GM21360 (cell line): Measurements from ENCODE around the gene PRAC1.

Experiments
- ATAC-seq: cut with Tn5 transposase; IDR thresholded peaks from one replicate; pipeline ENCODE4 v1.9.1; 2021; ENCODE audit warnings: mild to moderate bottlenecking, moderate library complexity; ENCODE audit not compliant: unreplicated experiment

PRAC1 gene

GRCh38 chr17:48711128-48711527, 11.2 kb downstream of the PRAC1 start:
- ATAC-seq: no peak

GRCh38 chr17:48704361-48705248, 17.7 kb downstream of the PRAC1 start:
- ATAC-seq: no peak

DNA sequence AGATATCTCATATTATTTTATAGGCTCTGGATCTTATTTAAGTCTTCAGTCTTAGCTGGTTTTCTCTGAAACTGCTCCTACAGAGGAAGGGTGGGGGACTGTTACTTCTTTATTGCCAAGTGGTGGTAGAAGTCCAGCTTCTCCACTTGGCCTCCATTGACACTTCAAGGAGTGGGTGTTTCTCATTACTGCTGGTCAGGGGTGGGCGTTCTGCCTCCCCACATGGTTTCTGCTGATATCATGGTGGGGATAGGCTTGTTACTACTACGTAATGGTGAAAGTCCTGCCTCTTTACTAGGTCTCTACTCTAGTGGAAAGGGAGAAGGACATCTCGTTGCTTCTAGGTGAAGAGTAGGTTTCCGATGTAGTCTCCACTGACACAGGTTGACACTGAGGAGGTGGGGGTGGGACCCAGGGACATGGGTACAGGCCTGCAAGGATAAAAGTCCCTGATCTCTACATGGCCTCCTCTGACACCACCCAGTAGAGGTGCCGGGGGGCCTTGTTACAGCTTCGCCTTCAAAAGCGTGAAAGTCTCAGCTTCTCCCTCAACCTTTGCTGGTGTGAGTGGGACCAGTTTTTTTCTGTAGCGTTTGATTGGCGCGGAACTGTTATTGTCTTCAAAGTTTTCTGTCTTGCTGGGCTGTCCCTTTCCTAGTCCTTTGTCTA, 20.3 kb downstream of the PRAC1 start:
- no peak for ATAC-seq

DNA sequence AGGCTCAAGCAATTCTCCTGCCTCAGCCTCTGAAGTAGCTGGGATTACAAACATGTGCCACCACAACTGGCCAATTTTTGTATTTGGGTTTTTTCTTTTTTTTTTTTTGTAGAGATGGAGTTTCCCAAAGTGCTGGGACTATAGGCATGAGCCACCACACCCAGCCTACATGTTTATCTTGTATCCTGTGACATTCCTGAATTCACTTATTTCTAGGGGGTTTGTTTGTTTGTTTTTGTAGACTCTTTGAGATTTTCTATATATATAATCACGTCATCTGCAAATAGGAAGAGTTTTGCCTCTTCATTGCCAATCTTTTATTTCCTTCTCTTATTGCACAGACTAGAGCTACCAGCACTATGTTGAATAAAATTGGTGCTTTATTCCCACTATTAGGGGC, 29.1 kb downstream of the PRAC1 start:
- no peak for ATAC-seq

- no peak for ATAC-seq
These were observed 30.3 kb downstream of the PRAC1 start for GRCh38 chr17:48692049-48692448.

GRCh38 chr17:48690655-48691054, 31.7 kb downstream of the PRAC1 start:
- ATAC-seq: no peak

DNA sequence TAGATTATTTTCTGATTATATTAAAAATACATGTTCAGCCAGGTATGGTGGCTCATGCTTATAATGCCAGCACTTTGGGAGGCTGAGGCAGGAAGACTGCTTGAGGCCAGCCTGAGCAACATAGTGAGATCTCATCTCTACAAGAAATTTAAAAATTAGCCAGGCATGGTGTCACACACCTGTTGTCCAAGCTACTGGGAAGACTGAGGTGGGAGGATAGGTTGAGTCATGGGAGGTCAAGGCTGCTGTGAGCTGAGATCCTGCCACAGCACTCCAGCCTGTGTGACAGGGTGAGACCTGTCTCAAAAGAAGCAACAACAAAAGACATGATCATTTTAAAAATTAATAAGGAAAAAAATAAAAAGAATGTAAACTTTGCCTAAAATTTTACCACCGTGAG, 40.7 kb downstream of the PRAC1 start:
- no peak for ATAC-seq

DNA sequence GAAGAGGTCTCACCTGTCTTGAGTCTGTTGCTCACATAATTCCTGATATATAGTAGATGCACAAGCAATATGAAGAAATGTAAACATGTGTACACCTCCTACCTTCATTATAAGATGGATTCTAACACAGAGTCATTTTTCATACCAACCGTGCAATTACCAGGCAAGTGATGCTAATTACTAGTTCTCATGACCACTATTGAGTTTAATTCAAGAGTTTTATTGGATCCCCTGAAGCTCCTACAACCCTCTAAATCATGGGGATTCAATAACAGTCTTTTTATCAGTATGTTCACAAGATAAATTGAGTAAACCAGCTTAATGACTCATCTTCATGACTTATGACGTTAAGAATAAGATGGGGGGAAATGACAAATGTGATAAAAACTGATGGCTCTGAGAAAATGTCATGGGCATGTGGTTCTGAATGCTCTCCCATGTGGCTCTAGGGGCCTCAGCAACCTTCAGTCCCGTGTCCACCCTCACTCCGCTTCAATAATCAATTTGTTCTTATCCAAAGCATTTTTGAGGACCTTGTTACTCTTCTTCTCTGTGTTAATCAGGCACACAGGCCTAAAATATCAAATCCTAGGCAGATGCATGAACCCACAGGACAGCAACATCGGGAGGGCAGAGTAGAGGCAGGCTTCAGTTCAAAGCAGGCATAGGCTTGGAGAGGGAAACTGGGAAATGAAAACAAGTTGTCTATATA, 42.8 kb downstream of the PRAC1 start:
- ATAC-seq: no peak

DNA sequence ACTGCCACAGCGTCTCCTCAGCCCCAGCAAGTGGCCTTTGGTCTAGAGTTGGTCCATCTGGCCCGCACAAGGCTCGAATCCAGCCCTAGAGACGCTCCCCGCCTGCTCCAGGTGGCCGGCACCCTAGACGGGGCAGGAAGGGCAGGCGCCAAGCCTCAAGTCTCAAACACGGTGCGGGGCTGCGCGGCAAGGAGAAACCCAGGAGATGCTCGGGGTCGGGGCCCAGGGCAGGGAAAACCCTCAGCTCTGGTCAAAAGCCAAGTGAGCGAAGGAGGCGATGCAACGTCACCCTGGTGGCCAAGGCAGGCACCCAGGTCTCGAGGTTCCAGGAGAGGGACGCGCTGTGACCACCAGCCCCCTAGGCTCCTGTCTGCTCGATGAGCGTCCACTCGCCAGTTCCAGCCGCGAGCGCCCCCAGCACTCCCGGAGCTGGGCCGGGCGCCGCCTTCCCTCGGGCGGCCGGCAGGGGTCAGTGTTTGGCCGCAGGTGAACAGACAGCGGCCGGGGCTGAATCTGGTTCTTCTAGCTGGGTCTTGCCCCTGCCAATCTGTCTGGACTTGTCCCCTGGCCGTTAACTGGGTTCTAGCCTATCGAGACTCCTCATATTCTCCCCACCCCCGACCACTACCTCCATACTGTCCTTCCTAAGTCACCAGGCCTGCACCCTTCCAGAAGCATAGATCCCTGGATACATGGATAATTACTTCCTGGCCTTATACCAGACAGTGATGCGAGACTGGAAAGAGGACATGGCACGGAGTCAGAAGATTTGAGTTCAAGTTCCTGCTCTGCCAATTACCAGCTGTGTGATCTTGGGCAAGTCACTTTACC, 44.0 kb downstream of the PRAC1 start:
- ATAC-seq: no peak

- no peak for ATAC-seq
These were observed 45.3 kb downstream of the PRAC1 start for GRCh38 chr17:48676963-48677558.

GRCh38 chr17:48672340-48672739, 50.0 kb downstream of the PRAC1 start:
- ATAC-seq: no peak
